Mesothelial cell of epicardium (in vitro differentiated cells): ENCODE measurements around the gene UROS. TPM values are rescaled to one million over a fixed set of nuclear protein-coding genes. Genes with fewer than 3 reads are reported as not detected.

Experiments used
- DNase-seq, 2 experiments: peaks; one replicate each; pipeline ENCODE4 v3.0.0; 2021; ENCODE audit warnings: low spot score in 2 of 2; ENCODE audit not compliant: unreplicated experiment in 2 of 2
- H3K27ac Mint-ChIP-seq: 2 replicates; pipeline ENCODE4 v1.8.0; 2021; ENCODE audit warnings: mixed read lengths
- H3K27me3 Mint-ChIP-seq: 2 replicates; pipeline ENCODE4 v1.8.0; 2021; ENCODE audit warnings: low read depth, mixed read lengths
- H3K36me3 Mint-ChIP-seq: 2 replicates; pipeline ENCODE4 v1.8.0; 2021; ENCODE audit warnings: mixed read lengths
- H3K4me1 Mint-ChIP-seq: 2 replicates; pipeline ENCODE4 v1.8.0; 2021; ENCODE audit warnings: mixed read lengths
- H3K4me3 Mint-ChIP-seq: 2 replicates; pipeline ENCODE4 v1.8.0; 2021; ENCODE audit warnings: mild to moderate bottlenecking, moderate library complexity, mixed read lengths
- H3K9me3 Mint-ChIP-seq: 2 replicates; pipeline ENCODE4 v1.8.0; 2021; ENCODE audit warnings: mixed read lengths
- CTCF ChIP-seq: fragments of 200-600 bp; sonication (generic); IDR thresholded peaks from one replicate; pipeline ENCODE4 v1.5.0; 2021; ENCODE audit warnings: antibody characterized with exemption; ENCODE audit not compliant: unreplicated experiment
- total RNA-seq: library from RNA; stranded (reverse); gene quantifications from 3 replicates; pipeline ENCODE4 v1.2.1, GENCODE V29; 2021

The UROS gene
- total RNA-seq, 1 donor from 2014 or later: 63.2 TPM

DNA sequence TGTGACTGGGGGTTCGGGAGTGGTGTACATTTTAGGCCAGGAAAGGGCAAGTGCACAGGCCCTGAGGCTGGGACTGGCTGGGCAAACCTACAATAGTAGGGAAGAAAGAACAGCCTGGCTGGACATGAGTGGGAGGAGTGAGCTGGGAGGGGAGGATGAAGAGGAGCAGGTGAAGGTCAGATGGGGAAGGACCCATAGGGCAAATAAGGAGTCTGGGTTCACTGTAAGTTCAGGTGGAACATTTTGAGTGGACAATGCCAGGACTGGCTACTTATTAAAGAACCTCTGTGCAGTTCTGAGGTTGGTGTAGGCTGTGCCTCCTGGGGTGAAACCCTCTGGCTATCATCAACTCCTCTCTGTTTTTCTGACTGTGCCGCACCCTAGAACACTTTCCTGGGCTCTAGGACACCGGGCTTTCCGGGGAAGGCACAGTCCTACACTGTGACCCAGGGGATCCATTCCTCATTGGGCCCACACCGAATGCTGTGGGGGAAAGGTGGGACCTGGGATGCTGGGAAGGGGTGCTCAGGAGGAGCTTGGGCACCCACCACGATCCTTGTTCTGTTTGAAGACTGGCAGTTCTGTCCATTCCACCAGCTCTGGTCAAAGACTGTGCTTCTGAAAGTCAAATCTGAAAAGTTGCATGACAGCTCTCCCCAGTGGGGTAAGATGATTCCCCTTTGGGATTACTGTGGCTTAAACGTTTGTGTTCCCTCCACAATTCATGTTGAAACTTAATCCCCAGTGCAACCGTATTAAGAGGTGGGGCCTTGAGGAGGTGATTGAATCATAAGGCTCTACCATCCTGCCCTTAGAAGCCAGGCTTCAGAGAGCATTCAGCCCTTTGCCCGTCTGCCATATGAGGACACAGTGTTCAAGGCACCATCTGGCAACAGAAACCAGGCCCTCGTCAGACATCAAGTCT is 43.4 kb downstream of the UROS start:
- DNase-seq: no peak
- Mint-ChIP-seq H3K27me3 (no peaks in the 10 kb centered on the region), H3K4me1 (peaks cover 4% of the 10 kb centered on the region), H3K9me3 (peaks cover 9% of the 10 kb centered on the region), H3K36me3 (no peaks in the 10 kb centered on the region), H3K27ac (no peak overlapping the region), H3K4me3 (no peak overlapping the region)
- no peak for TF ChIP-seq CTCF

GRCh38 chr10:125778556-125778955 is 44.5 kb downstream of the UROS start:
- DNase-seq: no peak
- Mint-ChIP-seq H3K27ac (no peak overlapping the region), H3K4me1 (no peaks in the 10 kb centered on the region), H3K27me3 (no peaks in the 10 kb centered on the region), H3K36me3 (no peaks in the 10 kb centered on the region), H3K4me3 (no peak overlapping the region), H3K9me3 (peaks cover 9% of the 10 kb centered on the region)
- no peak for TF ChIP-seq CTCF

DNA sequence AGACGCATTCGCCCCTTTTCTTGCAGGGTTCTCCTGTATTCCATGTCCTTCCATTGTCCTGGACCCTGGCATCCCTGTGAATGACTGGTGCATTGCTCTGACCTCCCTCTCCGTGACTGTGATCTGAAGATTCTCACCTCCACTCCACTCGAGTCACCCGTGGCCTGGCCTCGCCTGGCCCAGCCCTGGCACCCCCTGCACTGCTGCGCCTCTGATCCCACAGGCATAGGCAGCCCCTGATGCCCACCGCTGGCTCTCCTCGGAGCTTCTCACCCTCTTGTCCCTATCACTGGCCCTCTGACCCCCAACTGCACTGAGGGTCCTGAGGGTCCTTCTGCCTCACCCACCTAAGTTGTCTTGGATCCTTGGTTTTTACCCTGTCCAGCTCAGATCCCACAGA is 45.3 kb downstream of the UROS start:
- Mint-ChIP-seq H3K36me3 (no peaks in the 10 kb centered on the region), H3K4me1 (no peaks in the 10 kb centered on the region), H3K27me3 (no peaks in the 10 kb centered on the region), H3K9me3 (peaks cover 9% of the 10 kb centered on the region), H3K27ac (no peak overlapping the region), H3K4me3 (no peak overlapping the region)
- TF ChIP-seq CTCF: no peak
- no peak for DNase-seq

GRCh38 chr10:125775491-125776106 is 47.5 kb downstream of the UROS start, which contains the start of gene MMP21:
Gene MMP21, minus strand, starts transcription at chr10:125775821. Its CDS starts 0 bp downstream, at chr10:125775821.
- H3K9me3 Mint-ChIP-seq: peaks cover 9% of the 10 kb centered on the region

GRCh38 chr10:125774581-125775191 is 48.4 kb downstream of the UROS start:
- H3K27me3 Mint-ChIP-seq: no peaks in the 10 kb centered on the region
- no peak overlapping the region for H3K27ac Mint-ChIP-seq
- no peak for DNase-seq
- H3K4me1 Mint-ChIP-seq: no peaks in the 10 kb centered on the region
- H3K36me3 Mint-ChIP-seq: peaks cover under 1% of the 10 kb centered on the region
- no peak for TF ChIP-seq CTCF
- peaks cover 6% of the 10 kb centered on the region for H3K9me3 Mint-ChIP-seq
- H3K4me3 Mint-ChIP-seq: no peak overlapping the region

More at GRCh38 chr10:125775491-125776106, 47.5 kb downstream of the UROS start, which contains the start of gene MMP21:
- H3K27me3 Mint-ChIP-seq: no peaks in the 10 kb centered on the region
- no peaks in the 10 kb centered on the region for H3K36me3 Mint-ChIP-seq
- DNase-seq: no peak
- H3K27ac Mint-ChIP-seq: no peak within 1 kb of the TSS
- TF ChIP-seq CTCF: no peak
- no peak within 1 kb of the TSS for H3K4me3 Mint-ChIP-seq
- no peaks in the 10 kb centered on the region for H3K4me1 Mint-ChIP-seq
